Measurements from ENCODE around the gene UGT1A9.

GRCh38 chr2:233707940-233708644 lies 36.4 kb downstream of the UGT1A9 start:
- no peak for TF ChIP-seq POLR2A (IDR thresholded peaks at IDR 0.05)
- no peak for TF ChIP-seq CTCF (IDR thresholded peaks at IDR 0.05)
- no peak for TF ChIP-seq EP300 (IDR thresholded peaks at IDR 0.05; ENCODE audit: low read depth)
- no peak for TF ChIP-seq POLR2AphosphoS5 (IDR thresholded peaks at IDR 0.05)

Measured in transverse colon (tissue), 4 donors.